NCI-H2107 treated with DMSO at 0.1 percent for 48 hours (cell line): ENCODE measurements around the gene ZBTB38.
A peak's percentile ranks its signal among the peaks of the same experiment; 100 is the strongest.

Experiments
- DNase-seq: peaks from one replicate; lab custom pipeline; 2025; ENCODE audit not compliant: unreplicated experiment; lab: John Stamatoyannopoulos, UW

The ZBTB38 gene

GRCh38 chr3:141336672-141337522, 31.4 kb upstream of the ZBTB38 start:
- DNase-seq: no peak

DNA sequence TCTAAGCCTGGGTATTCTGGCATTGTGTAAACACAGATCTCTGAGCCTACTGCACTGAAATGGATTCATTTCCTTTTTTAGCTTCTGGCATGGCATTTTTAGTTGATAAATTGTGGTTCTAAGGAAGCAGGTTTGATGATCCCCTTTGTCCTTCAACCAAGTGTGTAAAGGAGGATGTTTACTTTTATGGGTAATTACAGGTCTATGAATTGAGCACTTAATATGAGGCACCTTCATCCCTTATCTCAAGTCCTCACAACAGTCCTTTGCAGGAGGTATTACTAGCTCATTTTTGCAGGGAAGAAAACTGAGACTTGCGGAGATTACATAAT, 30.8 kb upstream of the ZBTB38 start:
- DNase-seq: no peak

DNA sequence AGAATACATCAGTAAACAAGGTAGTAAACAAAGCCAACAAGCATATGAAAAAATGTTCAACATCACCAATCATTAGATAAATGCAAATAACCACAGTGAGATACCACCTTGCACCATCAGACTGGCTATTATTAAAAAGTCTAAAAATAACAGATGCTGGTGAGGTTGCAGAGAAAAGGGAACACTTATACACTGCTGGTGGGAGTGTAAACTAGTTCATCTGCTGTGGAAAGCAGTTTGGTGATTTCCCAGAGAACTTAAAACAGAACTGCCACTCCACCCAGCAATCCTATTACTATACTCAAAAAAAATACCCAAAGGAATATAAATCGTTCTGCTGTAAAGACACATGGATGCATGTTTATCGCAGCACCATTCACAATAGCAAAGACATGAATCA, 30.3 kb upstream of the ZBTB38 start:
- no peak for DNase-seq

- no peak for DNase-seq
Measured at GRCh38 chr3:141338881-141339280, 29.4 kb upstream of the ZBTB38 start.

DNA sequence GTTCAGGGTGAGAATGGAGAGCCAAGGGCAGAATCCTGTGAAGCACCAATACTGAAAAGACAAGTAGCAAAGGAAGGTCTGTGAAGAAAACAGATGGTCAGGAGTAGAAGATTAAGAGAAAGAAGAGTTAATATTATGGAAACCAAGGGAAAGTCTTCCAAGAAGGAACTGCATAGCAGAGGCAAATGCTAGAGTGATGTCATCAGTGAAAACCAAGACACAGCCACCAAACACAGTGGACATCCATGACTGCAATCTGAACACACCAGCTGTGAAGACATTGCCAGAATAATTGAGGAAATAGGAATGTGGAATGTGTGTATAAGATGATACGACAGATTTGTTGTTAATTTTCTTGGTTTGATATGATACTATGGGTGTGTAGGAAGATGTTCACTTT, 26.8 kb upstream of the ZBTB38 start:
- DNase-seq: no peak

DNA sequence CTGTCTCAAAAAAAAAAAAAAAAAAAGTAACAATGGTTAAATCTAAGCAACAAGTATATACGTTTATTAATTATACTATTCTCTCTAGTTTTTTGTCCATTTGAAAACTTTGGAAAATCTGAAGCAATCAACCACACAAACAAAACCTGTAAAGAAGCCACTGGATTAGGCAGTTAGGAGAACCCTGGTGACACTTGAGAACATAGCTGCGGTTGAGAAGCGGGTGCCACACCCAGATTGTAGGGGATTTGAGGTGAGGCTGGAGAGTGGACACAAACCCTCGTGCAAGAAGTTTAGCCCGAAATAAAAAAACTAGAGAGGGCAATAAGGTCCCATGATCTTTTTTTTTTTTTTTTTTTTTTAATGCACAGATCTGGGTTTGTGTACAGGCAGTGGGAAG, 25.9 kb upstream of the ZBTB38 start:
- DNase-seq: no peak

DNA sequence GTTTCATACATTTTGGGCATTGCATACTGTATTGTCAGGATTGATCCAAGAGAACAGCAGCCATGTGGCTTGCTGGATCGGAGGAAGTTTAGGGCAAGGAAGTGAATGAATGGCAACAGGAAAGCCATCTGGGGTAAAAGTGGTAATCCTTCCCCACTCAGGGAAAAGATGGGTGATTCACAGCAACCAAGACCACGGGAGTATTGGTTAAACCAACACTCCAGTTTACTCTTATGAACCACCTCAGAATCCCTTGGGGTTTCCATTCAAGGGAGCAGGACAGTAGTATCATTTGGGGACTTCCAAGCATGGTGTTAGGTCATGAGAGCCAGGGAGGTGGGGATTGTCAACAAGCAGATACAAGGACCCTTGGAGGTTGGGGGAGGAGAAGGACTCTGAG, 25.2 kb upstream of the ZBTB38 start:
- DNase-seq: no peak

DNA sequence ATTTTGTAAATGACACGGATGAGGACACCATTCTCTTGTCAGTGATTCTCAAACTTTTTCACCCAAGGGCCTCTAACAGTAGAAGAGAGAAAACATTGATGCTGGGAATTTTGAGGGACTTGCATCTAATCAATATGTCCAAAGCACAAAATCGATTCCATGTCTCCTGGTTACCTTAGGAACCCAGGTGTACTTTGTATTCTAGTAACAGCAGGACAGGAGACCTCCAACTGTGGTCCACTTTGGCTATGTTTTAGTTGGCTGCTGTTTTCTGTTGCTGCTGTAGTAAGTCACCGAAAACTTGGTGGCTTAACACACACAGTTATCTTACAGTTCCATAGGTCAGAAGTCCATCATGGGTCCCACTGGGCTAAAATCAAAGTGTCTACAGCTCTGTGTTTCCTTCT, 24.4 kb upstream of the ZBTB38 start:
- no peak for DNase-seq

- no peak for DNase-seq
Measured at GRCh38 chr3:141345528-141345927, 22.8 kb upstream of the ZBTB38 start.

DNA sequence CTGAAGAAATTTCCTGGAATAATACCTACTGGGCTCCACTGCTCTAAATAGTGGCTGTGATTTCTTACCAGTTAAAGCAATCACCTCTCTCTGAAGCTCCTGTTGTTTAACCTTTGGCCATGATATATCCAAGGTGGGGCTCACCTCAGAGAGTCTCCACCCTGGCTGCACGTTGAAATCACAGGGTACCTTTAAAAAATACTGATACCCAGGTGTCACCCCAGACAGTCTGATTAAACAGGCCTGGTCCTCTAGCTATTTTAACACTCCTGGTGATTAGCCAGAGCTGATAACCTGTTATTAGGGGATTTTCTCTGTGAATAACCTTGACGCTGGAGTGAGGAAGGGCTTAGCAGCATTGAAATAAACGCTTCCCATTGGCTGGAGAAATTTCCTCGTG, 22.3 kb upstream of the ZBTB38 start:
- no peak for DNase-seq

- DNase-seq: no peak
Measured at GRCh38 chr3:141346418-141346817, 21.9 kb upstream of the ZBTB38 start.

DNA sequence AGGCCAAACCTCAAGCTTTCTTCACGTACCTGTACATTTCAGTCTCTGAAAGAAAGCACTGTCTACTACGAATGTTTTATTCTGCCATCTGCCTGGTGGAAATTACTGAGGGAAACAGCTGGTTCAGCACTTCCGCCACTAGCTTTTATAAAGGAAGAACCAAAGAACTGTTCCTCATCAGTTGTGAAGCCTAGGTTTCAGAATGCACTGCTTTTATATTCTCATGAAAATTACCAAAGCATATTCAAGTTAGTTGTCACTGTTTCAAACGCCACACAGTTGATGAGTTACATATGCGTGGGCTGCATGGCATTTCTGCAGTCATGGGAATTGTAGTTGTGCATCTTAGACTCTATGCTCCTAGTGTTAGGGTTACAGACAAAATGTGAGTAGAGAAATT, 21.5 kb upstream of the ZBTB38 start:
- no peak for DNase-seq

- no peak for DNase-seq
Measured at GRCh38 chr3:141348837-141349236, 19.5 kb upstream of the ZBTB38 start.

- no peak for DNase-seq
Measured at GRCh38 chr3:141349711-141350110, 18.6 kb upstream of the ZBTB38 start.

DNA sequence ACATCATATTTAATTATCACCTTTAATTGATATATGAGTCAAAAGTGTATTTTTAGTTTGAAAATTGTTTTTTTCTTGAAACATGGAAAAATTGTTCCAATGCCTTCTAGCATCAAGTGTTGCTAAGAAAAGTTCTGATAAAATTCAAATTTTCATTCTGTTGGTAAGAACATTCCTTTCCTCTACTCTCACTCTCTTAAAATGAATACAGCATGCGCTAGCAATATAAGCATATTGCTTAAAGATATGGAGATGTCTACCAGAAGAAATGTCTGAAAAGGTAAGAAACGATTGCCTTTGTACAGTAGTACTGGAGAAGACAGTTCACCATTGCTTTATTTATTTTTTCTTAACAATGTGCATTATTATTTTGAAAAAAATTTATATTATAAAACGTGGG, 17.6 kb upstream of the ZBTB38 start:
- no peak for DNase-seq

GRCh38 chr3:141352262-141352984, 15.9 kb upstream of the ZBTB38 start:
- no peak for DNase-seq

DNA sequence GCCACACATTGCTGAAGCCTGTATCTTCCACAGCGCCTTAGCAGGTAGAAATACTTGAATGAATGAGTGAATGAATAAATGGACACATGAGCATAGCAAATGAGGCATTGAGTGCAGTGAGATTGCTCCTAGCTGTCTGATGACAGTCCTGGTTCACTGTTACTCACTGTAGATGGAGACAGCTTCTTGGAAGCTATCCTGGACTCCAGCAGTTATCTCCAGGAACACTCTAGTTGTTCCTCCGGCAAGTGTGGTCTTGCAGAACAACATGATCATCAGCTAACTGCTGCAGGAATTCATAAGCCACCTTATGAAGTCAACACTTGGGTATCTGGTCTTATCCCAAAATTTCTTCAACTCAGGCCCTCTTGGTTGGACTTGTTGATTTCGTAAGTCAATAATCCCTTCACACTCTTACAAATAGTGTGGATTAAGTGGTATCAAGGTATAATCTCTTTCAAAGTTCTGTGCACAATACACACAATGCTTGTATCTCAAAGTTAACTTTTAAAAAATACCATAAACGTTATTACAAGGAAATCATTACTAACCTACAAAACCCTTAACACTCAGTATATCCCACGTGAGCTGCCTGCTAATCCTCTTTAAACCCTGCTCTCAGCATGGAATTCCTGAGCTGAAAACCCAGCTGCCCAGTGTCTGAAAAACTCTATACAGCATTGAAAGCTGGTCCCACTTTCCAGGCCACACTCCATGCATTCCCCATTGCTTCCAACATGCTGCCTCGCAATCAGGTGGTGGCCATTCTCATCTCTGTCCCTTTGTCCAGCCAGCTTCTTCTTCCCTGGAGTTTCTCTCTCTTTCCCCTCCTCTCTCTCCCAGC, 14.4 kb upstream of the ZBTB38 start:
- no peak for DNase-seq

GRCh38 chr3:141354517-141354916, 13.8 kb upstream of the ZBTB38 start:
- DNase-seq: no peak

GRCh38 chr3:141355242-141355641, 13.1 kb upstream of the ZBTB38 start:
- no peak for DNase-seq

DNA sequence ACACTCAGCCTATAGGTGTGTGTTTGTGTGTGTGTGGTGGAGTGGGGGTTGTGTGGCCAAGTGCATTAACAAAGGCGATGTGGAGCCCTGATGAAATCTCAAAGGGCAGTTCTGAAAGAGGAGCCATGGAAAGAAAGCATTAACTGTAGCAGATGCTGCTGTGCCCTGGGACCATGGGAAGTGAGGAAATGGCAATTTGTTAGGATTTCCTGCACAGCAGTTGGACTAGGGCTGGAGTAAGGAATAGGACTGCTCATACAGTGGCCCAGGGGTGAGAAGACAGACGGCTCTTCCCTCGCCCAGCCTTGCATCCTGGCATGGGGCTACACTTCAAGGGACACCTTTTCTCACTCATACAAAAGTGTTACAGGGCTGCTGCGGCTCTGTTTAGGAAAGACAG, 12.3 kb upstream of the ZBTB38 start:
- DNase-seq: no peak

DNA sequence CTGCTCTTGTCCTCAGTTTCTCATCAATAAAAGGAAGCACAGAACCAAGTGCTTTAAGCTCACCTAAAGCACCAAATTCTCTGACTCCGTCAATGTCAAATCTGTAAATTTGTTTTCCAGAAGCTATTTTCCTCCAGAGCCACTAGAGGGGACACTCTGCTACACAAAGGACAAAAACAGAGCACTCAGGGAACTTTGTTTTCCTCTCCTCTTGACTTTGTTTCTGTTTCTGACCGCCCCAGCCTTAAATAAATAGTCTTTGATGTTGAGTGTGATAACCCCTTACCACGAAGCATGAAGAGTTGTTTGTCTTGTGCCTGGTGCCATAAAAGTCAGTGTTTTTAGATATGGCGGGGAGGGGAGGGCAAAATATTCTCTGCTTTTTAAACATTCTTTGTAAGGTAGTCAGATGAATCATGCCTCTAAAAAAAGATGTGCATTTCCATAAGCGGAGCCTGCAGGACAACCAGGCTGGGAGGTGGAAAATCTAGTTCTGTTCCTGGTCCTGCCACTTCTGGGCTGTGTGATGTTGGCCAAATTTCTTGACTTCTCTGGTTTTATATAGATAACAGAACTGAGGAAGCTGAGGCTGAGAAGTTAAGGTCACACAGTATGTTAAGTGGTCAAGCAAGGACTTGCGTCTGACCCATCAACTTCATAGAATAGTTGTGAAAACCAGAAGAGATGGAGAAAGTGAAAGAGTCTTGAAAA, 7.3 kb upstream of the ZBTB38 start:
- peak; percentile 32 for DNase-seq
